Endothelial cell of umbilical vein (primary cell): Measurements from ENCODE around the gene GPA33. TPM values are rescaled to one million over a fixed set of nuclear protein-coding genes. Genes with fewer than 3 reads are reported as not detected.

Experiments
- BruUV-seq: library from RNA; stranded (reverse); fragments of 400-500 nt; replicated peaks from 2 replicates; lab custom pipeline; 2021; lab: Mats Ljungman, UMichigan
- CTCF ChIA-PET: fragments of 300-600, 350-600 bp; sonication (Branson Sonifier 250); formaldehyde crosslinking; loops from one replicate; lab custom pipeline; 2021; ENCODE audit warnings: antibody characterized with exemption, inconsistent platforms; lab: Charles Lee
- POLR2A ChIA-PET: fragments of 300-600, 350-600 bp; sonication (Branson Sonifier 250); formaldehyde crosslinking; loops from one replicate; lab custom pipeline; 2021; ENCODE audit warnings: antibody characterized with exemption, inconsistent platforms; lab: Charles Lee
- DNase-seq: peaks from one replicate; pipeline ENCODE4 v3.0.0-alpha.2; 2011; ENCODE audit warnings: low read depth, low spot score
- FAIRE-seq: peaks from 2 replicates; lab custom pipeline; 2011; peaks lifted over from hg19 to GRCh38; lab: Jason Lieb, UNC
- H2AFZ ChIP-seq: 2 replicates; pipeline ENCODE4 v1.6.0; 2012; ENCODE audit warnings: low read depth, low read length, control low read depth, inconsistent platforms
- H3K27ac ChIP-seq: 2 replicates; pipeline ENCODE4 v1.5.1; 2011; ENCODE audit warnings: low read depth, mild to moderate bottlenecking, control low read depth, low read length, moderate library complexity; ENCODE audit not compliant: insufficient read depth
- H3K27me3 ChIP-seq, 2 experiments: 2 replicates each; pipeline versions ENCODE4 v1.6.0 to v1.6.1; 2011; ENCODE audit warnings: low read length in 2 of 2, mixed read lengths in 1 of 2; ENCODE audit not compliant: control insufficient read depth in 2 of 2, insufficient read depth in 2 of 2
- H3K36me3 ChIP-seq, 2 experiments: 2 replicates in 1 of 2; 3 replicates in 1 of 2; pipeline ENCODE4 v1.5.1; 2011; ENCODE audit warnings: low read length in 2 of 2, mild to moderate bottlenecking in 1 of 2, moderate library complexity in 1 of 2; ENCODE audit not compliant: control insufficient read depth in 2 of 2, insufficient read depth in 2 of 2; ENCODE audit errors: extremely low read depth in 1 of 2
- H3K4me1 ChIP-seq: 3 replicates; pipeline ENCODE4 v1.5.1; 2011; ENCODE audit warnings: mild to moderate bottlenecking, low read length; ENCODE audit not compliant: control insufficient read depth, insufficient read depth; ENCODE audit errors: extremely low read depth
- H3K4me2 ChIP-seq: 2 replicates; pipeline ENCODE4 v1.6.1; 2011; ENCODE audit warnings: low read length, control low read depth, mixed read lengths; ENCODE audit not compliant: insufficient read depth
- H3K4me3 ChIP-seq, 3 experiments: fragments of 200-600 bp in 1 of 3; sonication (generic), shearing (Covaris generic) in 1 of 3; replicated peaks in 1 of 3; 2 replicates each; pipeline ENCODE4 v1.5.1; 2011 to 2016; ENCODE audit warnings: control low read depth in 3 of 3, low read length in 3 of 3, mild to moderate bottlenecking in 2 of 3, inconsistent platforms in 1 of 3, low read depth in 1 of 3, moderate library complexity in 1 of 3; ENCODE audit not compliant: insufficient read depth in 1 of 3
- H3K79me2 ChIP-seq: 2 replicates; pipeline ENCODE4 v1.6.0; 2012; ENCODE audit warnings: low read length, inconsistent platforms; ENCODE audit not compliant: control insufficient read depth, insufficient read depth
- H3K9ac ChIP-seq: replicated peaks from 2 replicates; pipeline ENCODE3; 2011; ENCODE audit warnings: low read length, control low read depth; ENCODE audit not compliant: insufficient read depth; ENCODE audit errors: extremely low read depth
- H3K9me1 ChIP-seq: replicated peaks from 3 replicates; pipeline ENCODE4 v1.6.0; 2011; ENCODE audit warnings: mild to moderate bottlenecking, low read length; ENCODE audit not compliant: control insufficient read depth, insufficient read depth; ENCODE audit errors: extremely low read depth
- H3K9me3 ChIP-seq: replicated peaks from 2 replicates; pipeline ENCODE4 v1.5.1; 2012; ENCODE audit warnings: low read length, inconsistent platforms; ENCODE audit not compliant: control insufficient read depth, insufficient read depth
- H4K20me1 ChIP-seq: replicated peaks from 2 replicates; pipeline ENCODE3; 2011; ENCODE audit warnings: mild to moderate bottlenecking, low read length; ENCODE audit not compliant: control insufficient read depth, insufficient read depth; ENCODE audit errors: extremely low read depth
- EZH2 ChIP-seq: IDR thresholded peaks from 2 replicates; pipeline ENCODE4 v1.6.1; 2012; ENCODE audit warnings: borderline replicate concordance, low read depth, mild to moderate bottlenecking, moderate library complexity, low read length, inconsistent platforms; ENCODE audit not compliant: severe bottlenecking
- FOS ChIP-seq: IDR thresholded peaks from 2 replicates; pipeline ENCODE4 v1.6.1; 2011; ENCODE audit warnings: mild to moderate bottlenecking, low read length, moderate library complexity, borderline replicate concordance; ENCODE audit not compliant: insufficient read depth
- GATA2 ChIP-seq: IDR thresholded peaks from 2 replicates; pipeline ENCODE4 v1.7.0; 2011; ENCODE audit warnings: low read depth, mild to moderate bottlenecking, moderate library complexity, mixed read lengths, low read length; ENCODE audit not compliant: insufficient read length, insufficient read depth
- JUN ChIP-seq: IDR thresholded peaks from 2 replicates; pipeline ENCODE4 v1.6.1; 2011; ENCODE audit warnings: borderline replicate concordance, low read depth; ENCODE audit not compliant: insufficient read length, insufficient read depth
- MAX ChIP-seq: IDR thresholded peaks from 2 replicates; pipeline ENCODE4 v1.6.1; 2011; ENCODE audit not compliant: insufficient read depth, insufficient read length
- MYC ChIP-seq: IDR thresholded peaks from one replicate; pipeline ENCODE4 v1.6.1; 2011; ENCODE audit warnings: mild to moderate bottlenecking, low read depth, low read length
- POLR2A ChIP-seq: IDR thresholded peaks from 2 replicates; pipeline ENCODE4 v1.6.1; 2012; ENCODE audit warnings: low read depth, mild to moderate bottlenecking, control low read depth, low read length
- POLR2AphosphoS5 ChIP-seq: IDR thresholded peaks from 2 replicates; pipeline ENCODE4 v1.6.1; 2012; ENCODE audit warnings: low read depth, mild to moderate bottlenecking, control low read depth, low read length, moderate library complexity; ENCODE audit not compliant: insufficient read depth
- dilution Hi-C: fragments of 300-500 bp; cut with MboI; formaldehyde crosslinking; loops from one replicate; pipeline ENCODE4 v1.15.0; 2019; ENCODE audit warnings: low sequenced_read_pairs; ENCODE audit not compliant: extremely low pct_ligation_motif_present
- intact Hi-C: fragments of 100-400 bp; cut with micrococcal nuclease; formaldehyde crosslinking; loops from one replicate; pipeline ENCODE4 v1.10.0; 2022
- polyA plus RNA-seq, 4 experiments: library from polyadenylated mRNA; depleted of rRNA in 3 of 4; stranded (reverse) in 3 of 4; unstranded in 1 of 4; fragments of >200 nt; gene quantifications; 2 replicates each; pipeline versions ENCODE4 v1.2.1 to v1.2.3, GENCODE V29; 2011 to 2012; ENCODE audit warnings: missing spikeins in 1 of 4
- total RNA-seq: library from RNA; stranded (reverse); gene quantifications from 2 replicates; pipeline ENCODE4 v1.2.3, GENCODE V29; 2021
- TF ChIP-seq, protein P1 (sequence below), 2 donors: IDR thresholded peaks; 1 replicate in 1 of 2; 2 replicates in 1 of 2; pipeline ENCODE4 v1.5.1; 2011; ENCODE audit warnings: low read length in 2 of 2, mild to moderate bottlenecking in 2 of 2, moderate library complexity in 2 of 2, control low read depth in 1 of 2, inconsistent platforms in 1 of 2, low read depth in 1 of 2; ENCODE audit not compliant: insufficient read depth in 1 of 2; ENCODE audit errors: extremely low read depth in 1 of 2

GPA33 gene
- total and polyA plus RNA-seq, 2 donors (not counting 3 experiments of a cell fraction or from before 2014, with no cell fraction given) = not detected

- no peak for FAIRE-seq
- Histone ChIP-seq H4K20me1 (no peaks in the 10 kb centered on the region), H3K27ac (no peak overlapping the region), H3K36me3 (no peaks in the 10 kb centered on the region), H3K9me1 (no peaks in the 10 kb centered on the region), H3K4me2 (no peak overlapping the region), H3K4me3 (no peak overlapping the region), H2AFZ (no peak overlapping the region), H3K4me1 (no peaks in the 10 kb centered on the region), H3K27me3 (peaks cover 0 to 2% of the 10 kb centered on the region in 2 experiments), H3K9me3 (no peaks in the 10 kb centered on the region), H3K79me2 (no peaks in the 10 kb centered on the region), H3K9ac (no peak overlapping the region)
- ChIA-PET CTCF (no interaction called here), POLR2A (no interaction called here)
- TF ChIP-seq JUN = no peak
- no peak for TF ChIP-seq FOS
- TF ChIP-seq EZH2 = no peak
- no peak for TF ChIP-seq MYC
- TF ChIP-seq POLR2A = no peak
- TF ChIP-seq POLR2AphosphoS5 = no peak
- TF ChIP-seq, protein P1, sequence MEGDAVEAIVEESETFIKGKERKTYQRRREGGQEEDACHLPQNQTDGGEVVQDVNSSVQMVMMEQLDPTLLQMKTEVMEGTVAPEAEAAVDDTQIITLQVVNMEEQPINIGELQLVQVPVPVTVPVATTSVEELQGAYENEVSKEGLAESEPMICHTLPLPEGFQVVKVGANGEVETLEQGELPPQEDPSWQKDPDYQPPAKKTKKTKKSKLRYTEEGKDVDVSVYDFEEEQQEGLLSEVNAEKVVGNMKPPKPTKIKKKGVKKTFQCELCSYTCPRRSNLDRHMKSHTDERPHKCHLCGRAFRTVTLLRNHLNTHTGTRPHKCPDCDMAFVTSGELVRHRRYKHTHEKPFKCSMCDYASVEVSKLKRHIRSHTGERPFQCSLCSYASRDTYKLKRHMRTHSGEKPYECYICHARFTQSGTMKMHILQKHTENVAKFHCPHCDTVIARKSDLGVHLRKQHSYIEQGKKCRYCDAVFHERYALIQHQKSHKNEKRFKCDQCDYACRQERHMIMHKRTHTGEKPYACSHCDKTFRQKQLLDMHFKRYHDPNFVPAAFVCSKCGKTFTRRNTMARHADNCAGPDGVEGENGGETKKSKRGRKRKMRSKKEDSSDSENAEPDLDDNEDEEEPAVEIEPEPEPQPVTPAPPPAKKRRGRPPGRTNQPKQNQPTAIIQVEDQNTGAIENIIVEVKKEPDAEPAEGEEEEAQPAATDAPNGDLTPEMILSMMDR (IDR thresholded peaks at IDR 0.05; ENCODE audit: extremely low read depth in 1 of 2, insufficient read depth in 1 of 2, low read depth in 1 of 2, low read length in 2 of 2) = no peak
- TF ChIP-seq MAX = no peak
- TF ChIP-seq GATA2 = no peak
- dilution Hi-C loops (no loop called here), intact Hi-C loops (no loop called here)
- DNase-seq = no peak
- no TSS peak for BruUV-seq
Measured at GRCh38 chr1:167077868-167078210, 12.3 kb downstream of the GPA33 start.
